ENCODE measurements around the gene DDX31. TPM values are rescaled to one million over a fixed set of nuclear protein-coding genes. Genes with fewer than 3 reads are reported as not detected.

Gene DDX31
- total RNA-seq, 4 donors from 2014 or later = 33.4 to 44.1 (median 36.0) TPM

DNA sequence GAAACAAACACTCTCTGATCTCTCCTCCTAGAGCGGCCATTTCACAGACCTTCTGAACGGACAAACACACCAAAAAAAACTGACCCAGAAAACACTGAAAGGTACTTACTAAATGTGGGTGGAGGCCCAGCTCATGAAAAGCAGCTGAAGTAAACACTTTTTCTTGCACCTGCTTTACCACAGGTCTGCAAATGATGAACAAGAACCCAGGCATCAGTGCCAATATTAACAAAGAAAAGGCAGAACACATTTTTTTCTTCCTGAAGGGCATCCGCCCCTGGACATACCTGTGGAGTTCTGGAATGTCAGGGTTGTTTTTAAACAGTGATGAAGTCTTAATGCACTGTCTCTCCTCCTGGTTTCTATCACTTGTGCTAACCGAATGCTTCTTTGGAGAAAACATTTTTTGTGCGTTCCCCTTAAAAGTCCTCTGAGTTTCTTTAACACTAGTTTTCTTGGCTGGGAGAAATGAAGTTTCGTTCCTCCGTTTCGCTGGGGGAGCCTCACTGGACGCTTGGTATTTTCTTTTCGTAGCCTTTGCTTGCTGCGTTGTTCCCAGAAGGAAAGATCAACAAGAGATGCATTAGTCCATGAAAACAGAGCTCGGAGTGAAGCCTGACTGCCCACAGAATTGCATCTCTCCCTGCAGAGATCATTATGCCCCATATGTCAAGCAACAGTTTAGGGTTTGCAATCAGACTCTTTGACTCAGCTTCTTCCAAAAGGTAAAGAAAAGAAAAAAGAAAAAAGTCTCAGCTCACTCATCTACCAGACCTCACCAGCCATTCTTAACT is 7.4 kb downstream of the DDX31 start:
- Histone ChIP-seq H3K27ac (peak overlapping the region; percentile 82 to 85 (median 85)), H3K36me3 (peaks cover 11 to 23% of the 10 kb centered on the region in 2 donors), H3K9me3 (no peaks in the 10 kb centered on the region), H3K4me1 (peaks cover 36 to 66% of the 10 kb centered on the region in 2 donors), H3K4me3 (replicated peaks in 1 of 3) (peak overlapping the region in 1 of 3 donors; percentile 4), H3K27me3 (no peaks in the 10 kb centered on the region)
- peak in 1 of 2 donors; percentile 28 for TF ChIP-seq POLR2A (IDR thresholded peaks at IDR 0.05)
- TF ChIP-seq, protein P1, sequence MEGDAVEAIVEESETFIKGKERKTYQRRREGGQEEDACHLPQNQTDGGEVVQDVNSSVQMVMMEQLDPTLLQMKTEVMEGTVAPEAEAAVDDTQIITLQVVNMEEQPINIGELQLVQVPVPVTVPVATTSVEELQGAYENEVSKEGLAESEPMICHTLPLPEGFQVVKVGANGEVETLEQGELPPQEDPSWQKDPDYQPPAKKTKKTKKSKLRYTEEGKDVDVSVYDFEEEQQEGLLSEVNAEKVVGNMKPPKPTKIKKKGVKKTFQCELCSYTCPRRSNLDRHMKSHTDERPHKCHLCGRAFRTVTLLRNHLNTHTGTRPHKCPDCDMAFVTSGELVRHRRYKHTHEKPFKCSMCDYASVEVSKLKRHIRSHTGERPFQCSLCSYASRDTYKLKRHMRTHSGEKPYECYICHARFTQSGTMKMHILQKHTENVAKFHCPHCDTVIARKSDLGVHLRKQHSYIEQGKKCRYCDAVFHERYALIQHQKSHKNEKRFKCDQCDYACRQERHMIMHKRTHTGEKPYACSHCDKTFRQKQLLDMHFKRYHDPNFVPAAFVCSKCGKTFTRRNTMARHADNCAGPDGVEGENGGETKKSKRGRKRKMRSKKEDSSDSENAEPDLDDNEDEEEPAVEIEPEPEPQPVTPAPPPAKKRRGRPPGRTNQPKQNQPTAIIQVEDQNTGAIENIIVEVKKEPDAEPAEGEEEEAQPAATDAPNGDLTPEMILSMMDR (IDR thresholded peaks at IDR 0.05) = no peak
- intact Hi-C loops (cut with DNase I) = no loop called here
- DNase-seq = peak; percentile 62 to 67
- 25 to 34% methylated on average over 12 of the region's 12 CpGs for WGBS, 2 donors

DNA sequence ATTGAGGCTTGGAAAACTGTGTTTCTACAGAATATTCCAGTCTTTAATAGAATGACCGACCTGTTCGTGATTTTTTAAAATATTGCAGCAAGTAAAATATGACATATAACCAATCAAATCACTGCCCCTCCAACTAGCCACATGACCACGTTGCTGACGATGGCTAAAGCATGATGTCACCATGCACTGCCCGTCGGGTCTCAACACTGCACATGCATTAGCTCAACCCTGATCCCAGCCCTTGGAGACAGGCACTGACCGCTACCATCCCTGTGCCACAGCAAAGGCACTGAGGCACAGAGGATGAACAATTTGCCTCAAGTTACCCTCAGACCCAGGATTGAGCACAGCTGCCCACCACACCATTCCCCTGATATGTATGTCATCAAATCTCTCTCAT is 13.5 kb downstream of the DDX31 start:
- 88 to 92% methylated on average over 7 of the region's 7 CpGs for WGBS, 2 donors
- TF ChIP-seq, protein P1 (IDR thresholded peaks at IDR 0.05) = no peak
- no peak for TF ChIP-seq POLR2A (IDR thresholded peaks at IDR 0.05)

DNA sequence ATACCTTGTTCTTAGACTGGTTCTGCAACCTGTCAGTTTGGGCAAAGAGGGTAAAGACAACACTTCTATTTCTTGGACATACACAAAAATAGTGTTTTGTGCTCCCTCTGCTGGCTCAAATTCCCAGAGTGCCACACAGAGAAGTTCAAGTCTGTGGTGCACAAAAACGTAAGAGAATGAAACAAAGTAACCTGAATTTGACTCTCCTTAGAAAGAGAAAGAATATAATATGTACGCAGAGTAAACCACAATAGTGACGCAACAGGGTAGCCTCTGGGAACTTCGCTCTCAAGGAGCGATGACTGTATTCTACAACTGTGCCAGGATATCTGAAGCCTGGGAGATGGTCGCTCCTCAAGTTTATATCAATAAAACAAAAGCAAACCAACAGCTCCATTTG is 18.5 kb downstream of the DDX31 start:
- peak; percentile 52 to 56 for DNase-seq
- no peak for TF ChIP-seq POLR2A (IDR thresholded peaks at IDR 0.05)
- TF ChIP-seq, protein P1 (IDR thresholded peaks at IDR 0.05) = peak in 4 of 6 experiments; percentile 39 to 52 (median 44)
- peaks cover 20 to 25% of the 10 kb centered on the region in 2 donors for H3K36me3 ChIP-seq
- WGBS, 2 donors = 76 to 77% methylated on average over 6 of the region's 6 CpGs
- H3K27ac ChIP-seq = peak overlapping the region in 2 of 3 donors; percentile 15 to 34
- H3K4me3 ChIP-seq (replicated peaks in 1 of 3) = no peak overlapping the region
- no peaks in the 10 kb centered on the region for H3K27me3 ChIP-seq
- peaks cover 0 to 13% of the 10 kb centered on the region in 2 donors for H3K4me1 ChIP-seq
- H3K9me3 ChIP-seq = no peaks in the 10 kb centered on the region
- intact Hi-C loops (cut with DNase I) = no loop called here

More for the DNA sequence above, 13.5 kb downstream of the DDX31 start:
- intact Hi-C loops (cut with DNase I) = no loop called here
- Histone ChIP-seq H3K9me3 (no peaks in the 10 kb centered on the region), H3K27me3 (no peaks in the 10 kb centered on the region), H3K36me3 (peaks cover 11 to 23% of the 10 kb centered on the region in 2 donors), H3K4me3 (replicated peaks in 1 of 3) (no peak overlapping the region), H3K4me1 (peaks cover 12 to 41% of the 10 kb centered on the region in 2 donors), H3K27ac (no peak overlapping the region)
- DNase-seq = no peak

DNA sequence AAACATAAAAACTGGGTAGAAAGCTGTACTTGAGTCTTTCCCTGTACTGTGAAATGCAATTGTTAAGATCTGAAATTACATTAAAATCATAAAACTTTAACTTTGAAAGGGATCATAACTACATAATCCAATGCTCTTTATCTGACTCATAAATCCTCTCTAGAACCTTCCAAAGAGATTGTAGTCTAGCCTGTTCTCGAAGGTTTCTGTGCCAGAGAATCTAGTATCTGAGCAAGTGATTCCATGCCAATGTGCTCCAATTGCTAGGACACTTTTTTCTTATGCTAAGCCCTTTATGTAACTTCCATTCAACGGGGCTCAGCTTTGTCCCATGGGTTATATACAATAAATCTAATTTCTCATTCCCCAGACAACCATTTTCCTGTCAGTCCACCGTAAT is 21.1 kb downstream of the DDX31 start:
- H3K9me3 ChIP-seq = no peaks in the 10 kb centered on the region
- no peak for DNase-seq
- H3K27me3 ChIP-seq = no peaks in the 10 kb centered on the region
- H3K4me1 ChIP-seq = peaks cover 0 to 13% of the 10 kb centered on the region in 2 donors
- H3K27ac ChIP-seq = no peak overlapping the region
- intact Hi-C loops (cut with DNase I) = no loop called here
- TF ChIP-seq POLR2A (IDR thresholded peaks at IDR 0.05) = no peak
- peaks cover 43 to 44% of the 10 kb centered on the region in 2 donors for H3K36me3 ChIP-seq
- no peak overlapping the region for H3K4me3 ChIP-seq (replicated peaks in 1 of 3)
- 90 to 94% methylated on average over 3 of the region's 3 CpGs for WGBS, 2 donors

DNA sequence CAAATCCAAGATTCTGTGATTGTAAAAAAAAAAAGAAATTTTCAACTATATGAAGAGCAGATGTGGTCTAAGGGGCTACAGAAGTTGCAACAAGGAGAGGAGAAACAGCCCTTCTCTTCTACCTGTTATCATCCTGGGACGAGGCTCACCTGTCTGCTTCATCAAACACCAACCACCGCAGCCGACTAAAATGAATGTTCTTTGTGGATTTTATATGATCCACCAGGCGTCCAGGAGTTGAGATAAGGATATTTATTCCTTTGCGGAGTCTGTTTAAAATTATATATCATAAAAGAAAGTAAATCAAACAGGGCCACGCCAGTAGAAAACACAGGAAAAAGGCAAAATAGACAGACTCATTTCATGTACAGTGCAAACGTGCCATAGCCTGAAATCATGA is 21.5 kb downstream of the DDX31 start:
- no peak for DNase-seq
- no peak overlapping the region for H3K4me3 ChIP-seq (replicated peaks in 1 of 3)
- no peaks in the 10 kb centered on the region for H3K27me3 ChIP-seq
- TF ChIP-seq POLR2A (IDR thresholded peaks at IDR 0.05) = no peak
- TF ChIP-seq, protein P1 (IDR thresholded peaks at IDR 0.05) = no peak
- H3K36me3 ChIP-seq = peaks cover 44 to 47% of the 10 kb centered on the region in 2 donors
- intact Hi-C loops (cut with DNase I) = no loop called here
- WGBS, 2 donors = 94 to 95% methylated on average over 7 of the region's 7 CpGs
- H3K9me3 ChIP-seq = no peaks in the 10 kb centered on the region
- no peak overlapping the region for H3K27ac ChIP-seq
- H3K4me1 ChIP-seq = peaks cover 0 to 13% of the 10 kb centered on the region in 2 donors

Measured in thyroid gland (tissue), 4 donors.